Thoracic aorta (tissue), 2 donors: ENCODE results near the gene SYTL3. TPM values are rescaled to one million over a fixed set of nuclear protein-coding genes. Genes with fewer than 3 reads are reported as not detected.

Source experiments
- ATAC-seq: fragments of 150-250 bp; one replicate; pipeline ENCODE4 v1.8.0; 2017; ENCODE audit warnings: low read depth; ENCODE audit not compliant: insufficient number of reproducible peaks, low FRiP score
- DNase-seq: peaks from one replicate; pipeline ENCODE4 v3.0.0-alpha.2; 2020; ENCODE audit warnings: low spot score
- H3K27ac ChIP-seq, 2 donors: fragments of 200-600 bp; sonication (generic); 1 replicate in 1 of 2; 2 replicates in 1 of 2; pipeline ENCODE4 v1.5.1; 2016; ENCODE audit warnings: mild to moderate bottlenecking in 2 of 2, moderate library complexity in 2 of 2
- H3K27me3 ChIP-seq: fragments of 200-600 bp; sonication (generic); replicated peaks from 2 replicates; pipeline ENCODE4 v1.6.0; 2016; ENCODE audit warnings: mild to moderate bottlenecking; ENCODE audit not compliant: insufficient read depth
- H3K36me3 ChIP-seq: fragments of 200-600 bp; sonication (generic); one replicate; pipeline ENCODE4 v1.5.1; 2016
- H3K4me1 ChIP-seq, 2 donors: fragments of 200-600 bp; sonication (generic); 1 replicate in 1 of 2; 2 replicates in 1 of 2; pipeline versions ENCODE4 v1.5.1 to v1.6.0; 2016; ENCODE audit warnings: low read depth in 2 of 2, mild to moderate bottlenecking in 1 of 2; ENCODE audit not compliant: control insufficient read depth in 1 of 2
- H3K4me3 ChIP-seq: fragments of 200-600 bp; sonication (generic); 2 replicates; pipeline ENCODE4 v1.5.1; 2016; ENCODE audit warnings: mild to moderate bottlenecking
- H3K9me3 ChIP-seq: fragments of 200-600 bp; sonication (generic); 2 replicates; pipeline ENCODE4 v1.5.1; 2016
- CTCF ChIP-seq: fragments of 200-600 bp; sonication (generic); IDR thresholded peaks from one replicate; pipeline ENCODE4 v1.5.1; 2019; ENCODE audit warnings: antibody characterized with exemption
- total RNA-seq, 2 donors: library from RNA; depleted of rRNA; stranded (reverse); fragments of >200 nt; gene quantifications; one replicate each; pipeline versions ENCODE4 v1.1.0 to v1.2.3, GENCODE V29; 2016

The SYTL3 gene
- total RNA-seq, 2 donors from 2014 or later, result 7.1 to 9.6 TPM

DNA sequence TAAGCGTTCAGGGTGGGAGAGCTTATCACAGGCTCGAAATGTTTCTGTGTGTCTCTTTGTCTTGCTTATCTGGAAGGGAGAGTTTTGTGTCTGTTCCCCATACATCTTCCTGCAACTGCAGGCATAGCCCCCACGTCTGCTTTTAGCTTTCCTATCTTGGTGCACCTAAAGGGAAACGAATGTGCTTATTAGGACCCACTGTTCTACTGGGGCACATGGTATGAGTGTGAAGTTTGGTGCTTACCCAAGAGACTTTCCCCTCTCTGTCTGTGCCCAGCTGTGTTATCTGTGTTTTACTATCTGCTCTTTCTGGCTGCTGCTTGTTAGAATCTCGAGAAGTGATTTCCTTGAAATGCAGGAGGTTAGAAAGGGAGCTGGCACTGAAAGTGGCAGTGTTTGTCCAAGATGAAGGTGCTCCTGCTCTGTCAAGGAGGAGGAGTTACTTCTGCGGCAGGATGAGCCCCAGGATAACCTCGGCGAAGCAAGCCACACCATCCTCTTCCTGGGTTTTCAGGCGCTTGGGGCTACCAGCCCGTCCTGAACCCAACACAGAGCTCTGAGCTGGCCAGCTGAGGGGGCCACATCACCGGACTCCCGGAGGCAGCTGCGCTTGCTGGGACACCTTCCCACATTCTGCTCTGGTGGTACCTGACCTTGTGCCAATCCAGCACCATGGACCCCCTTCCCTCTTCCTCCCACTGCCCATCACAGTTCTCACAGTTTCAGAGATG, 28.7 kb upstream of the SYTL3 start:
- Histone ChIP-seq H3K27ac (no peak overlapping the region), H3K36me3 (peaks cover 6% of the 10 kb centered on the region), H3K9me3 (no peaks in the 10 kb centered on the region), H3K27me3 (no peaks in the 10 kb centered on the region), H3K4me1 (peaks cover 5 to 23% of the 10 kb centered on the region in 2 donors), H3K4me3 (no peak overlapping the region)
- TF ChIP-seq CTCF, result no peak
- ATAC-seq (no peak), DNase-seq (no peak)

DNA sequence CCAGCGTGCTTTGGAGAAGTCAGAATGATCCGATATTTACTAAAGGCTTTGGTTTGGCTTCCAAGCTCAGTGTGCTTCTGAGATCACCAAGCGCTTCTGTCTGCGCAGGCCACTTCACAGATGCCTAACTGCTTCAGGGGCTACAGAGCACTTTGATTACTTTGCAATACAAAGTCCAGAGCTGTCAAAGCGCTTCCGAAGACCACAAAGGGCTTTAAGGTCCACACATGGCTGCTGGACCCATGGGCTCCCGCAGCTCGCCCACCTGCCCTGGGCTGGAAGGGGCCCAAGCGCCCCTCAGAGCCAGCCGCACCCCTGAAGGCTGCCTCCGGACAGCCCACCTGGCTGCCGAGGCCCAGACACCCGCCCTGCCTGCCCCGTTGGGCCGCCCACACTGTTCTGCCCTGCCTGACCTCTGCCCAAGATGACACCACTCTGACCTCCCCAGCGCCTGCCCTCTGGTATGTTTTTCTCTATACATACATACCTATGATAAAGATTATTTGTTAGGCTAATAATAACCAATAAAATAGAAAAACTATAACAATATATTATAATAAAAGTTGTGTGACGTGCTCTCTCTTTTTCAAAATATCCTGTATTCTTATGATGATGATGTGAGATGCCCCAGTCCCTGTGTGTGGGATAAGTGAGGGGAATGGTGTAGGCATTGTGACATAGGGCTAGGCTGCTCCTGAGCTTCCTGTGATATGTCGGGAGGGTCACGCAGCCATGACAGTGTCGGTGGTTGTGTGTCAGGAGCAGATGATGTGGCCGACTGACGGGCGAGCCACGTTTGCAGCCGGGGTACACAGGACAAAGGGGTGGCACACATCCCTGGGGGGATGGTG, 27.9 kb upstream of the SYTL3 start:
- TF ChIP-seq CTCF, result no peak
- H3K4me3 ChIP-seq, result no peak overlapping the region
- no peak overlapping the region for H3K27ac ChIP-seq
- H3K27me3 ChIP-seq, result no peaks in the 10 kb centered on the region
- no peak for DNase-seq
- H3K4me1 ChIP-seq, result peaks cover 9 to 31% of the 10 kb centered on the region in 2 donors
- no peak for ATAC-seq
- H3K9me3 ChIP-seq, result no peaks in the 10 kb centered on the region
- peaks cover 6% of the 10 kb centered on the region for H3K36me3 ChIP-seq

DNA sequence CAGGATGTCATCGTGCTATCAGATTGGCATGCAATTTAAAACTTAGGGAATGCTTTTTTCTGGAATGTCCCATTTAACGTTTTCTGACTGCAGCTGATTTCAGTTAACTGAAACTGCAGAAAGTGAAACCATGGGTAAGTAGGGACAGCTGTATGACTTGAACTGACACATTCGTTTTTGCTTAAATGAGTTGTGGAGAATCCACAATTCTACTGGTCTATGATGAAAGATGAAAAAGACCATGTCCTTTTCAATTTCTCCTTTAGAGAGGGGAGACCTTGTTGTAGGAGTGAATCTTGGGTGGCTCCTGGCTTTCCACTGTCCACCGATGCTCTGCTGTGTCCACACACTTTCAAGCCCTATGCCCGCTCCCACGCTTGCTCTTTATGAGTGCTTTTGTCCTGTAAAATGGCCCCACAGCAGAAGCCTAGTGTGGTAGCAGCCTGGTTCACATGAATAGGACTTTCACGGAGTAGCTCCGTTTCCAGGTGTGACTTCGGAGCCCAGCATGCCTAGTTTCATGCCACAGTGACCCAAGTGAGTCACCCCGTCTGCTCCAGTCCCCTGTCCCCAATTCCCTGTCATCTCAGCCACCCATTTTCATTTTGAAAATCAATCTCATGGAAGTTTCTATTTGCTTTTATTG, 27.2 kb upstream of the SYTL3 start:
- no peak for DNase-seq
- Histone ChIP-seq H3K27me3 (no peaks in the 10 kb centered on the region), H3K9me3 (no peaks in the 10 kb centered on the region), H3K4me3 (no peak overlapping the region), H3K36me3 (peaks cover 6% of the 10 kb centered on the region), H3K27ac (no peak overlapping the region), H3K4me1 (peaks cover 9 to 36% of the 10 kb centered on the region in 2 donors)
- no peak for TF ChIP-seq CTCF
- no peak for ATAC-seq

GRCh38 chr6:158624684-158625682, 24.9 kb upstream of the SYTL3 start:
- DNase-seq (no peak), ATAC-seq (no peak)
- no peak for TF ChIP-seq CTCF
- Histone ChIP-seq H3K4me3 (no peak overlapping the region), H3K27ac (peak overlapping the region; percentile 13 to 62), H3K27me3 (no peaks in the 10 kb centered on the region), H3K4me1 (peaks cover 6 to 27% of the 10 kb centered on the region in 2 donors), H3K9me3 (no peaks in the 10 kb centered on the region), H3K36me3 (peaks cover 6% of the 10 kb centered on the region)
